HG02623 (cell line): ENCODE data around the gene SMC6.

Experiments used
- ATAC-seq: cut with Tn5 transposase; IDR thresholded peaks from one replicate; pipeline ENCODE4 v1.9.1; 2021; ENCODE audit warnings: moderate library complexity; ENCODE audit not compliant: unreplicated experiment

Gene SMC6

DNA sequence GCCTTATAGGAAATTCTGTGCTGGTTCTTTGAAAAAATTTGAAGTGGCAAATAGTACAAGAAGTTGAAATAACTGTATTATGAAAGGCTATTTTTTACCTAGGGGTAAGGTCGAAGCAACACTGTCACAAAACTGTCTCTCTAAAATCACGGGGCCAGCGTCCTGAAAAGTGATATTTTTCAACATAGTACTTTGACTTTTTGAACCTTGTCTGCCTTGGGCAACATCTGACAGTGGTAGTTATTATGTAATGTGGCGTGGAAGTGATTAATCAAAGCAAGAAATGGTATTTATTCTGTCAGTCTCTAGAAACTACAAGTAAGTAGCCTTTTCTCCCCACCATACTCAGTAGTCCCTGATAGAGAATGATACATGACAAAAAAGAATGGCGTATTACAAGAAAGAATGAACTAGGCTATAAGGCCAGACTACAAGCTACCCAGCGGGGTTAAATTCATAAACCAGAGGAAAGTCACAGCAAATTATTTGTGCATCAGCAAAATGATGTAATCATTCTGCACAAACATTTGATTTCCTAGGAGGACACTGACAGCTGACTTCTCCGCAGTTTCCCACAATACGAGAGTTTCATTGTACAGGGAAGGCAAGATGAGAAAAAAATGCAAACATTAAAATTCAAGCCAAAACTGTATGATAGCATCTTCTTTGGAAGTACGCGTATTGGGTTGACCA is 10.2 kb upstream of the SMC6 start:
- no peak for ATAC-seq

- no peak for ATAC-seq
Measured at GRCh38 chr2:17762451-17762850, 8.8 kb upstream of the SMC6 start.

DNA sequence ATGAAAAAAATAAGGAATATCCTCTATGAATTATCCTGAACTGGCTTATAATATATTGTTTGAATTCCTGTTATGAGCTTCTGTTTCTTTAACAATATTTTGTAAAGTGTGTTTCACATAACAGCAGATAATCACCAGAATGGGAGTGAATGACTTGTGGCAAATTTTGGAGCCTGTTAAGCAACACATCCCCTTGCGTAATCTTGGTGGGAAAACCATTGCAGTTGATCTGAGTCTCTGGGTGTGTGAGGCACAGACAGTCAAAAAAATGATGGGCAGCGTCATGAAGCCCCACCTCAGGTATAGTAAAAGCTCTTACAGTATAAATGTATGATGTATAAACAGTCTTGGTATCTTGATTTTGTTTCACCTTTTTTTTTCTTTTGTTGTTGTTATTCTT is 6.2 kb upstream of the SMC6 start:
- ATAC-seq: no peak

DNA sequence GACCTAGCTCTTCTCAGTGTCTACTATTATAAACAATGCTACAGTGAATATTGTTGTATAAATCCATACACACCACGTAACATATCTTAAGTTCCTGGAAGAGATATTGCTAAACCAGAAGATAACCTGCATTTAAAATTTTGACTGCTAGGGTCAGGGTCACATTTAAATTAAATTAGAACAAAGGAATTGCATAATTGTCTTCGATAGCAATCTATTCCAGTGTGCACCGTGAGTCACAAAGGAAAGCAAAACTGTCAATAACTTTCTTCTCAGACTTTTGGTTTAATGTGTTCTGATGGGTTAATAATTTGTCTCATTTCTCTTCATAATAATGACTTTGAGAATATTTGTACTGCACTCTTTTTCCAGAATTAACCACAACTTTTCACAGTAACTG is 4.5 kb upstream of the SMC6 start:
- ATAC-seq: no peak

DNA sequence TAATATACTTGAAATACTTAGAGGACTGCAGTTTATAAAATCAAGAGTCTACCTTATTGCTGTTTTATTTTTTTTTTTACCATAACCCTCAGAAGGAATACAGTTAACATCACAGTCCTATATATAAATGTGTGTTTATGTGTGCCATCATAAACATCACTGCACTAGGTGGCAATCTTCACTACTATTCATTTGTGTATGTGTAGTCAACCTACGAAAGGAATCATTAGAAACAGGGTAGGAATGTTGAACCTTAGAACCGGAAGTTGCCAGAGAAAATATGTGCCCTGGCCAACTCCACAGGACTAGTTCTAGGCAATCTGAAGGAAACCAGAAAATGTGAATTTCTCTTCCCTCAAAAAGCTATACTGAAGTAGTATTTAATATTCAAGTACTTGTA is 3.7 kb upstream of the SMC6 start:
- no peak for ATAC-seq

- no peak for ATAC-seq
Measured at GRCh38 chr2:17756668-17757067, 3.1 kb upstream of the SMC6 start.

DNA sequence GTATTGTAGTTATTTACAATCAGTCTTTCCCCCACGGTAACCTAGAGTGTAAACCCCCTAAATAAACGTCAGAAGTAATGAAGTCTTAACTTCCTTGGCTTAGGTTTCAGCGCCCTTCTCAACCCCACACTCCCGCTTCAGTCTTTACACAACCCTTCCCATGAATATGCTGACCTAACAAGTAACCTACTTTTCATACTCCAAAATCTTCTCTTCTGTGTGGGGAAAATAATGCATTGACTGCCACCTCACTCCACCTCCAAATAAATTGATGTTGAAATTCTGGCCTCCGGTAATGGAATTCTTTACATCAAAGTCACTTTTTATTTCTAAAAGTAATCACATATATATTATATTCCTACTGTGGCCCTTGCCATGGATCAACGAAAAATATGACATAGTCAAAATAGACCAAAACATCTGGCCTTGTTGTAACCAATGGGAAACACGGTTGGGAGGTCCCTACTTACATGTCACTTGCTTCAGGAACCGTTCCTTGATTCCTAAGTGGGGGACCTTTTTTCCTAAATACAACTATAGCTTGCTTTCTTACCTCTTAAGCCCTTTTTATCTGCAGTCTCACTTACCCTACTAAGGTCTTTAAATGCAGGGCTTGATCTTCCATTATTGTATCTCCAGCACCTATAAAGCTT is 1.3 kb upstream of the SMC6 start:
- ATAC-seq: no peak

DNA sequence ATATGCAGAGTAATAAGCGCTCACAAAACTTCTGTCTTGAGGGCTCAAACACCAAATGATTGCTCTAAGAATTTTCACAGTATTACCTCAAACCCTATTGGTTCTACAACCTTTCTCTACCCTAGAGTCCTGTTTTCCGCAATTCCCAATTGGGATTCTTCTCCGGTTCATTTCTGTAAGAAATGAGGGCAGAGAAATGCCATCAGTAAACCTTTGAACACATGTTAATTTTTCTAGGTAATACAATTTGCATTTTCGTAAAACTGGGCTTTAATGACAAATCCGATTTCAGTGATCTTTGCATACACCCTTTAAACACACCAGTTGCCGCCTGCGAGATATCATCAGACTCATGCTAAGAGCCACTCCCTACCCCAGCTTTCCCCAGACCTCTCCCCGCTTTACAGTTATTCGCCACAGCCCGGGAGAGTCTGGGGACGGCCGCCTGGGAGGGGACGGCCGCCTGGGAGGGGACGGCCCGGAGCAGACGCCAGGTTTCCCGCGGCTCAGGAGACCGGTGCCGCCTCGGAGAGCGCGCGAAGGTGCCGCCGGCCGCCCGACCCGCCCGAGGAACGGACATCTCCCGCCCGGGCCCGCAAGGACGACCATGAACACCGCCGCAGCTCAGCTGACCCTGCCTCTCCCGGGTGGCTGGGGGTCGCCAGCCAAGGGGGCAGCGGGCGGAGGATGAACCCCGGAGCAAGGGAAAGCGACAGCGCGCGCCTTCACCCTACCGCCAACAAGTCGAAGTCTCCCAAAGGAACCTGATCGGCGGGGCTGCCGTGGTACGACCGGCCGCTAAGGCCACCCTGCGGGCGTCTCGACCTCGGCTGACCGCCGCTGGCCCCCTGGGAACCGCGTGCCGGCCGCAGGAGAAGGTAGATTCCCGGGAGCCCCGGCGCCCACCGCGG is 463 bp downstream of the SMC6 start:
- peak; percentile 29 for ATAC-seq

DNA sequence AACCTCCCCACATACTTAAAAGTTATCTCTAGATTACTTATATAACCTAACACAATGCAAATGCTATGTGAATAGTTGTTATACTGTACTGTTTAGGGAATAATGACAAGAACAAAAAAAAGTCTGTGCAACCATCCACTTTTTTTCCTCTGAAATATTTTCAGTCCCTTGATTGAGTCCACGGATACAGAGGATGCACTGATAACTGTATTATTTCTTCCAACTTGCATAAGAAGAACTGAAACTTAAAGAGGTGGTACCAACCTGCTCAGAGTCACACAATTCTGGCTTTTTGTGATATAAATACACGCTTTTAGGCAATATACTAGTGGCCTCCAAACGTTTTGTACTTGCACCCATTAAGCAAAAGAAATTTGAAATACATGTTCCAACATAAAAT is 1.4 kb downstream of the SMC6 start:
- ATAC-seq: peak; percentile 10

DNA sequence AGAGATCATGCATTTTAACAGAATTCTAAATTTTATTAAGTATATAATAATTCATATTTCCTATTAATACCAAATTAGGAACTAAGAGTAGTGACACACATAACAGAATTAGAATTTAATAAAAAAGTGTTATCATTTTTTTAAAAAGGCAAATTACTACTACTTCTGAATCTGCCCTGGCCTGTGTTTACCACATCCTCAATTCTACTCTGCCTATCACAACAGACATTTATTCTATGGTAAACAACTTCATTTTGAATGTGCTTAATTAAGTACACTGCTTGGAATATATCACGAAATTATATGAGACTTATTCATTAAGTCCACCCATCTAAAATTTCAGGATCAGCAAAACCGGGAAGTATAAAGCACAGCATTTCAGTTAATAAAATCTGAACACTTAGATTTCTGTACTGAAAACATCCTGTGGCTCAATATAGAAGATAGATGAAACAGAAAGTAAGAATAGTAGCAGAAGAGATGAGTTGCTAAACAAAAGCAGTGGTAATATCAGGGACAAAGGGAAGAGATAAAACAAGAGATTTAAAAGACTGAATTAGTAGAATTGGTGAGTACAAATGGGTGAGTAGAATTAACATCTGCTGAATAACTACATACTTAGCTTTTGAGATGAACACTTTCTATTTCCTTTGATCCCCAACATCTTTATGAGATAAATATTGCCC is 3.7 kb downstream of the SMC6 start:
- peak; percentile 22 for ATAC-seq

- ATAC-seq: no peak
Measured at GRCh38 chr2:17748745-17749144, 4.9 kb downstream of the SMC6 start.

- ATAC-seq: no peak
Measured at GRCh38 chr2:17747684-17748452, 5.7 kb downstream of the SMC6 start.

- ATAC-seq: no peak
Measured at GRCh38 chr2:17740203-17740602, 13.4 kb downstream of the SMC6 start.

DNA sequence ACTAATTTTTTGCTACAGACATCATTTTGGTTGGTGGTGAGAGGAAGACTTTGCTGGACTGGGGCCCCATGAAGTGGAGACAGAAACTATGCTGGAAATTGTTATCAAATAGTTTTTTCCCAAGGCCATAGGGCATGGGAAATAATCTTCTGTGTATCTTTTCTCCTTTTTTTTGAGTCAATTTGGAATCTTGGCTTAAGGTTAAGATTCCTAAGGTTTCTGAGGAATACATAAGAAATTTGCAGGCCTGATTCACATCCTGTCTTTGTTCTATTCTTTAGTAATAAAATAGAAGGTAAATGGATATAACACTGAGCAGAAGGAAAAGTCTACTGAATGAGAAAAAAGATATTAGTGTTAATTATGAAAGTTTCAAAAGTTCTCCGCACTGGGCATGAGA is 16.6 kb downstream of the SMC6 start:
- ATAC-seq: no peak

GRCh38 chr2:17735864-17736263 is 17.7 kb downstream of the SMC6 start:
- ATAC-seq: no peak

GRCh38 chr2:17733599-17733998 is 20.0 kb downstream of the SMC6 start:
- ATAC-seq: no peak

- no peak for ATAC-seq
Measured at GRCh38 chr2:17729880-17730279, 23.7 kb downstream of the SMC6 start.

DNA sequence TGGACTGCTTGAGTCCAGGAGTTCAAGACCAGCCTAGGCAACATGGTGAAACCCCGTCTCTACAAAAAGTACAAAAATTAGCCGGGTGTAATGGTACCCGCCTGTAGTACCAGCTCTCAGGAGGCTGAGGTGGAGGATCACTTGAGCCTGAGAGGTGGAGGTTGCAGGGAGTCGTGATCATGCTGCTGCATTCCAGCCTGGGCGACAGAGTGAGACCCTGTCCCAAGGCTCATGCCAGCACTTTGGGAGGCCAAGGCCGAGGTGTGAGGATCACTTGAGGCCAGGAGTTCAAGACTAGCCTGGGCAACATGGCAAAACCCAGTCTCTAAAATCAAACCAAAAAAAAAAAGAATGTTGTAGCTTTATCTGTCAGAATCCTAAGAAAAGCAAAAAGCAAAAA is 25.4 kb downstream of the SMC6 start:
- ATAC-seq: no peak

- ATAC-seq: no peak
Measured at GRCh38 chr2:17719562-17720371, 33.8 kb downstream of the SMC6 start.

- ATAC-seq: no peak
Measured at GRCh38 chr2:17718689-17719088, 34.9 kb downstream of the SMC6 start.
